Measurements from ENCODE around the gene SATB2. TPM values are rescaled to one million over a fixed set of nuclear protein-coding genes. Genes with fewer than 3 reads are reported as not detected.

The SATB2 gene
- total and polyA plus RNA-seq, 2 experiments from 2014 or later: 1.6 to 6.0 TPM

DNA sequence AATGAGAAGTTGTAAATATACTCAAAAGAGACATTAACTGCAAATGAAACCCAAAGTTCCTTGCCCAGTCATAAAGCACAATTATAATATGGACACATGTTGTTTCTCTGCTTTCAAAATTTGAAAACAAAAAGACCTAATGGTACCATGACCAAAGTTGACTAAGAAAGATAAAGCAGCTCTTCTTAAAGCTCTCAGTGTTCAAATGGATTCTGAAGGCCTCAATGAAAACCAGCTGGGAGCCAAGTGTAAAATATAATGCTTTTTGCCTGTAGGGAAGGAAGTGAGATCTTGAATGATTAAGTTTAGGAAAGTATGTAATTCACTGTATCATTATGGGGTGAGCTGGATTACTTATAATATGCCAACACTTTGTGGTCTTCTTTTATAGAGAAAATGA, 178.6 kb downstream of the SATB2 start:
- Histone ChIP-seq H3K4me1 (ENCODE audit: insufficient read depth) (no peaks in the 10 kb centered on the region), H3K27ac (ENCODE audit: low read depth) (no peak overlapping the region), H3F3A (replicated peaks; ENCODE audit: low read depth) (no peaks in the 10 kb centered on the region), H3K9me2 (ENCODE audit: insufficient read depth) (peaks cover 4% of the 10 kb centered on the region), H3K4me2 (no peak overlapping the region), H3K4me3 (no peak overlapping the region), H3K27me3 (ENCODE audit: insufficient read depth) (no peaks in the 10 kb centered on the region), H3K36me3 (ENCODE audit: insufficient read depth) (no peaks in the 10 kb centered on the region), H4K20me1 (replicated peaks; ENCODE audit: insufficient read depth) (no peaks in the 10 kb centered on the region), H3K79me2 (replicated peaks; ENCODE audit: insufficient read depth) (no peaks in the 10 kb centered on the region), H2AFZ (no peak overlapping the region)
- Mint-ChIP-seq H3K4me3 (no peak overlapping the region), H3K27ac (no peak overlapping the region), H3K9me3 (peaks cover 8% of the 10 kb centered on the region), H3K4me1 (no peaks in the 10 kb centered on the region), H3K36me3 (ENCODE audit: low read depth) (peaks cover 19% of the 10 kb centered on the region), H3K27me3 (ENCODE audit: insufficient read depth, low read depth, poor library complexity) (no peaks in the 10 kb centered on the region)
- DNase-seq (ENCODE audit: low spot score) (no peak), ATAC-seq (no peak)
- TF ChIP-seq, protein P1, sequence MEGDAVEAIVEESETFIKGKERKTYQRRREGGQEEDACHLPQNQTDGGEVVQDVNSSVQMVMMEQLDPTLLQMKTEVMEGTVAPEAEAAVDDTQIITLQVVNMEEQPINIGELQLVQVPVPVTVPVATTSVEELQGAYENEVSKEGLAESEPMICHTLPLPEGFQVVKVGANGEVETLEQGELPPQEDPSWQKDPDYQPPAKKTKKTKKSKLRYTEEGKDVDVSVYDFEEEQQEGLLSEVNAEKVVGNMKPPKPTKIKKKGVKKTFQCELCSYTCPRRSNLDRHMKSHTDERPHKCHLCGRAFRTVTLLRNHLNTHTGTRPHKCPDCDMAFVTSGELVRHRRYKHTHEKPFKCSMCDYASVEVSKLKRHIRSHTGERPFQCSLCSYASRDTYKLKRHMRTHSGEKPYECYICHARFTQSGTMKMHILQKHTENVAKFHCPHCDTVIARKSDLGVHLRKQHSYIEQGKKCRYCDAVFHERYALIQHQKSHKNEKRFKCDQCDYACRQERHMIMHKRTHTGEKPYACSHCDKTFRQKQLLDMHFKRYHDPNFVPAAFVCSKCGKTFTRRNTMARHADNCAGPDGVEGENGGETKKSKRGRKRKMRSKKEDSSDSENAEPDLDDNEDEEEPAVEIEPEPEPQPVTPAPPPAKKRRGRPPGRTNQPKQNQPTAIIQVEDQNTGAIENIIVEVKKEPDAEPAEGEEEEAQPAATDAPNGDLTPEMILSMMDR (conservative IDR thresholded peaks at IDR 0.05; ENCODE audit: low read depth in 2 of 2): no peak
- TF ChIP-seq NANOG (IDR thresholded peaks at IDR 0.05; ENCODE audit: borderline replicate concordance): no peak
- TF ChIP-seq, protein P2, sequence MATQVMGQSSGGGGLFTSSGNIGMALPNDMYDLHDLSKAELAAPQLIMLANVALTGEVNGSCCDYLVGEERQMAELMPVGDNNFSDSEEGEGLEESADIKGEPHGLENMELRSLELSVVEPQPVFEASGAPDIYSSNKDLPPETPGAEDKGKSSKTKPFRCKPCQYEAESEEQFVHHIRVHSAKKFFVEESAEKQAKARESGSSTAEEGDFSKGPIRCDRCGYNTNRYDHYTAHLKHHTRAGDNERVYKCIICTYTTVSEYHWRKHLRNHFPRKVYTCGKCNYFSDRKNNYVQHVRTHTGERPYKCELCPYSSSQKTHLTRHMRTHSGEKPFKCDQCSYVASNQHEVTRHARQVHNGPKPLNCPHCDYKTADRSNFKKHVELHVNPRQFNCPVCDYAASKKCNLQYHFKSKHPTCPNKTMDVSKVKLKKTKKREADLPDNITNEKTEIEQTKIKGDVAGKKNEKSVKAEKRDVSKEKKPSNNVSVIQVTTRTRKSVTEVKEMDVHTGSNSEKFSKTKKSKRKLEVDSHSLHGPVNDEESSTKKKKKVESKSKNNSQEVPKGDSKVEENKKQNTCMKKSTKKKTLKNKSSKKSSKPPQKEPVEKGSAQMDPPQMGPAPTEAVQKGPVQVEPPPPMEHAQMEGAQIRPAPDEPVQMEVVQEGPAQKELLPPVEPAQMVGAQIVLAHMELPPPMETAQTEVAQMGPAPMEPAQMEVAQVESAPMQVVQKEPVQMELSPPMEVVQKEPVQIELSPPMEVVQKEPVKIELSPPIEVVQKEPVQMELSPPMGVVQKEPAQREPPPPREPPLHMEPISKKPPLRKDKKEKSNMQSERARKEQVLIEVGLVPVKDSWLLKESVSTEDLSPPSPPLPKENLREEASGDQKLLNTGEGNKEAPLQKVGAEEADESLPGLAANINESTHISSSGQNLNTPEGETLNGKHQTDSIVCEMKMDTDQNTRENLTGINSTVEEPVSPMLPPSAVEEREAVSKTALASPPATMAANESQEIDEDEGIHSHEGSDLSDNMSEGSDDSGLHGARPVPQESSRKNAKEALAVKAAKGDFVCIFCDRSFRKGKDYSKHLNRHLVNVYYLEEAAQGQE (IDR thresholded peaks at IDR 0.05; ENCODE audit: unreplicated experiment): no peak
- TF ChIP-seq EZH2 (IDR thresholded peaks at IDR 0.05; ENCODE audit: low read depth, unreplicated experiment): no peak
- TF ChIP-seq, protein P3, sequence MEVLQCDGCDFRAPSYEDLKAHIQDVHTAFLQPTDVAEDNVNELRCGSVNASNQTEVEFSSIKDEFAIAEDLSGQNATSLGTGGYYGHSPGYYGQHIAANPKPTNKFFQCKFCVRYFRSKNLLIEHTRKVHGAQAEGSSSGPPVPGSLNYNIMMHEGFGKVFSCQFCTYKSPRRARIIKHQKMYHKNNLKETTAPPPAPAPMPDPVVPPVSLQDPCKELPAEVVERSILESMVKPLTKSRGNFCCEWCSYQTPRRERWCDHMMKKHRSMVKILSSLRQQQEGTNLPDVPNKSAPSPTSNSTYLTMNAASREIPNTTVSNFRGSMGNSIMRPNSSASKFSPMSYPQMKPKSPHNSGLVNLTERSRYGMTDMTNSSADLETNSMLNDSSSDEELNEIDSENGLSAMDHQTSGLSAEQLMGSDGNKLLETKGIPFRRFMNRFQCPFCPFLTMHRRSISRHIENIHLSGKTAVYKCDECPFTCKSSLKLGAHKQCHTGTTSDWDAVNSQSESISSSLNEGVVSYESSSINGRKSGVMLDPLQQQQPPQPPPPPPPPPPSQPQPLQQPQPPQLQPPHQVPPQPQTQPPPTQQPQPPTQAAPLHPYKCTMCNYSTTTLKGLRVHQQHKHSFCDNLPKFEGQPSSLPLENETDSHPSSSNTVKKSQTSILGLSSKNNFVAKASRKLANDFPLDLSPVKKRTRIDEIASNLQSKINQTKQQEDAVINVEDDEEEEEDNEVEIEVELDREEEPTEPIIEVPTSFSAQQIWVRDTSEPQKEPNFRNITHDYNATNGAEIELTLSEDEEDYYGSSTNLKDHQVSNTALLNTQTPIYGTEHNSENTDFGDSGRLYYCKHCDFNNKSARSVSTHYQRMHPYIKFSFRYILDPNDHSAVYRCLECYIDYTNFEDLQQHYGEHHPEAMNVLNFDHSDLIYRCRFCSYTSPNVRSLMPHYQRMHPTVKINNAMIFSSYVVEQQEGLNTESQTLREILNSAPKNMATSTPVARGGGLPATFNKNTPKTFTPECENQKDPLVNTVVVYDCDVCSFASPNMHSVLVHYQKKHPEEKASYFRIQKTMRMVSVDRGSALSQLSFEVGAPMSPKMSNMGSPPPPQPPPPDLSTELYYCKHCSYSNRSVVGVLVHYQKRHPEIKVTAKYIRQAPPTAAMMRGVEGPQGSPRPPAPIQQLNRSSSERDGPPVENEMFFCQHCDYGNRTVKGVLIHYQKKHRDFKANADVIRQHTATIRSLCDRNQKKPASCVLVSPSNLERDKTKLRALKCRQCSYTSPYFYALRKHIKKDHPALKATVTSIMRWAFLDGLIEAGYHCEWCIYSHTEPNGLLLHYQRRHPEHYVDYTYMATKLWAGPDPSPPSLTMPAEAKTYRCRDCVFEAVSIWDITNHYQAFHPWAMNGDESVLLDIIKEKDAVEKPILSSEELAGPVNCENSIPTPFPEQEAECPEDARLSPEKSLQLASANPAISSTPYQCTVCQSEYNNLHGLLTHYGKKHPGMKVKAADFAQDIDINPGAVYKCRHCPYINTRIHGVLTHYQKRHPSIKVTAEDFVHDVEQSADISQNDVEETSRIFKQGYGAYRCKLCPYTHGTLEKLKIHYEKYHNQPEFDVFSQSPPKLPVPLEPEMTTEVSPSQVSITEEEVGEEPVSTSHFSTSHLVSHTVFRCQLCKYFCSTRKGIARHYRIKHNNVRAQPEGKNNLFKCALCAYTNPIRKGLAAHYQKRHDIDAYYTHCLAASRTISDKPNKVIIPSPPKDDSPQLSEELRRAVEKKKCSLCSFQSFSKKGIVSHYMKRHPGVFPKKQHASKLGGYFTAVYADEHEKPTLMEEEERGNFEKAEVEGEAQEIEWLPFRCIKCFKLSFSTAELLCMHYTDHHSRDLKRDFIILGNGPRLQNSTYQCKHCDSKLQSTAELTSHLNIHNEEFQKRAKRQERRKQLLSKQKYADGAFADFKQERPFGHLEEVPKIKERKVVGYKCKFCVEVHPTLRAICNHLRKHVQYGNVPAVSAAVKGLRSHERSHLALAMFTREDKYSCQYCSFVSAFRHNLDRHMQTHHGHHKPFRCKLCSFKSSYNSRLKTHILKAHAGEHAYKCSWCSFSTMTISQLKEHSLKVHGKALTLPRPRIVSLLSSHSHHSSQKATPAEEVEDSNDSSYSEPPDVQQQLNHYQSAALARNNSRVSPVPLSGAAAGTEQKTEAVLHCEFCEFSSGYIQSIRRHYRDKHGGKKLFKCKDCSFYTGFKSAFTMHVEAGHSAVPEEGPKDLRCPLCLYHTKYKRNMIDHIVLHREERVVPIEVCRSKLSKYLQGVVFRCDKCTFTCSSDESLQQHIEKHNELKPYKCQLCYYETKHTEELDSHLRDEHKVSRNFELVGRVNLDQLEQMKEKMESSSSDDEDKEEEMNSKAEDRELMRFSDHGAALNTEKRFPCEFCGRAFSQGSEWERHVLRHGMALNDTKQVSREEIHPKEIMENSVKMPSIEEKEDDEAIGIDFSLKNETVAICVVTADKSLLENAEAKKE (CRISPR knock-in tag; IDR thresholded peaks at IDR 0.05): no peak
- TF ChIP-seq, protein P4, sequence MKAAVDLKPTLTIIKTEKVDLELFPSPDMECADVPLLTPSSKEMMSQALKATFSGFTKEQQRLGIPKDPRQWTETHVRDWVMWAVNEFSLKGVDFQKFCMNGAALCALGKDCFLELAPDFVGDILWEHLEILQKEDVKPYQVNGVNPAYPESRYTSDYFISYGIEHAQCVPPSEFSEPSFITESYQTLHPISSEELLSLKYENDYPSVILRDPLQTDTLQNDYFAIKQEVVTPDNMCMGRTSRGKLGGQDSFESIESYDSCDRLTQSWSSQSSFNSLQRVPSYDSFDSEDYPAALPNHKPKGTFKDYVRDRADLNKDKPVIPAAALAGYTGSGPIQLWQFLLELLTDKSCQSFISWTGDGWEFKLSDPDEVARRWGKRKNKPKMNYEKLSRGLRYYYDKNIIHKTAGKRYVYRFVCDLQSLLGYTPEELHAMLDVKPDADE (IDR thresholded peaks at IDR 0.05): no peak
- TF ChIP-seq STAT1 (IDR thresholded peaks at IDR 0.05; ENCODE audit: unreplicated experiment): no peak
- no peak for TF ChIP-seq ZNF331 (CRISPR knock-in tag; IDR thresholded peaks at IDR 0.05; ENCODE audit: low read depth)
- TF ChIP-seq JUNB (IDR thresholded peaks at IDR 0.05; ENCODE audit: unreplicated experiment): no peak
